ENCODE results near the gene ANXA6.

DNA sequence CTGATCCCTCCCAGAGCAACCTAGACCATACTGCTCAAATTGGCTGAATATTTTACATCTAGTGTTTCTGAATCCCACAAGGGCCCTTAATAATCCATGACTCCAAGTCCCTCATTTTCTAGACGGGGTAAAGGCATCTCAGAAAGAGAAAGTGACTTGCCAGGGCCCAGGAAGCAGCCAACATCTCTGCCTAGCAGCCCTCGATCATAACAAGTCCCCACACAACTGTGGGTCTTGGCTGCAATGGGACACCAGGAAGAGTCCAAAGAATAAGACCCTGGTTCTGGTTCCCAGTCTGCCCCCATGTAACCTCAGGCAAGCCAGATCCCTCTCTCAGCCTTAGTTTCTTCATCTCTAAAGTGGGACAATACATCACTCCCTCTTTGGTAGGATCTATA lies 6.3 kb downstream of the ANXA6 start:
- TF ChIP-seq CTCF (IDR thresholded peaks at IDR 0.05 in 4 of 5, conservative IDR thresholded peaks at IDR 0.05 in 1 of 5) (no peak), POLR2A (IDR thresholded peaks at IDR 0.05) (no peak)

All from gastrocnemius medialis (tissue), 4 donors.